ENCODE measurements around the gene RNMT.

DNA sequence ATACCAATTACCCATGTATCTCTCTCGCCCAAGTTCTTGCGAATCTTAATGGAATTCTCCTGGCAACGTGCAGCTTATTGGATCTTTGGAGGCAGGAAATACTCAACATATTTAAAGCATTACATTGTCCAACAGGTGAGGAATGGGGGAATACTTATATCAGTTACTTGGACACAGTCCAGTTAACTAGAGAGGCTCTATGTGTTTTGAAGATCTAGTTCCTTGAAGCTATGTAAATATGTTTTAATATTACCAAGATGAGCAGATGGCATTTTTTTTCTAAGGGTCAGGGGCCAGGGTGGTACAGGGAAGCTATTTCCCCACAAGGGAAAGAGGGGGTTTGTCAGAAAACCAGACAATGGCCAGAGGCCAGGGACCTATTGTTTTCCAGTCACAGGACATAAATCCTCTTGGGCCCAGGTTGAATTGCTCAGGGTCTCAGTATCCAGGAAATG lies 70.7 kb downstream of the RNMT start:
- TF ChIP-seq STAT6 (CRISPR knock-in tag; conservative IDR thresholded peaks at IDR 0.05; ENCODE audit: low read depth) (no peak), FOXJ3 (CRISPR knock-in tag; IDR thresholded peaks at IDR 0.05; ENCODE audit: borderline replicate concordance) (no peak), RORB (CRISPR knock-in tag; IDR thresholded peaks at IDR 0.05) (no peak), PREB (CRISPR knock-in tag; IDR thresholded peaks at IDR 0.05; ENCODE audit: borderline replicate concordance) (no peak), ZNF121 (CRISPR knock-in tag; IDR thresholded peaks at IDR 0.05) (no peak), ESRRA (CRISPR knock-in tag; IDR thresholded peaks at IDR 0.05; ENCODE audit: borderline replicate concordance) (no peak), TEAD1 (CRISPR knock-in tag; IDR thresholded peaks at IDR 0.05) (no peak), ATF1 (CRISPR knock-in tag; IDR thresholded peaks at IDR 0.05) (no peak), ETV6 (CRISPR knock-in tag; IDR thresholded peaks at IDR 0.05) (no peak), IRF2 (CRISPR knock-in tag; IDR thresholded peaks at IDR 0.05; ENCODE audit: borderline replicate concordance, low read depth) (no peak), CDX4 (CRISPR knock-in tag; IDR thresholded peaks at IDR 0.05; ENCODE audit: borderline replicate concordance) (no peak)
- TF ChIP-seq, protein P1, sequence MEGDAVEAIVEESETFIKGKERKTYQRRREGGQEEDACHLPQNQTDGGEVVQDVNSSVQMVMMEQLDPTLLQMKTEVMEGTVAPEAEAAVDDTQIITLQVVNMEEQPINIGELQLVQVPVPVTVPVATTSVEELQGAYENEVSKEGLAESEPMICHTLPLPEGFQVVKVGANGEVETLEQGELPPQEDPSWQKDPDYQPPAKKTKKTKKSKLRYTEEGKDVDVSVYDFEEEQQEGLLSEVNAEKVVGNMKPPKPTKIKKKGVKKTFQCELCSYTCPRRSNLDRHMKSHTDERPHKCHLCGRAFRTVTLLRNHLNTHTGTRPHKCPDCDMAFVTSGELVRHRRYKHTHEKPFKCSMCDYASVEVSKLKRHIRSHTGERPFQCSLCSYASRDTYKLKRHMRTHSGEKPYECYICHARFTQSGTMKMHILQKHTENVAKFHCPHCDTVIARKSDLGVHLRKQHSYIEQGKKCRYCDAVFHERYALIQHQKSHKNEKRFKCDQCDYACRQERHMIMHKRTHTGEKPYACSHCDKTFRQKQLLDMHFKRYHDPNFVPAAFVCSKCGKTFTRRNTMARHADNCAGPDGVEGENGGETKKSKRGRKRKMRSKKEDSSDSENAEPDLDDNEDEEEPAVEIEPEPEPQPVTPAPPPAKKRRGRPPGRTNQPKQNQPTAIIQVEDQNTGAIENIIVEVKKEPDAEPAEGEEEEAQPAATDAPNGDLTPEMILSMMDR (IDR thresholded peaks at IDR 0.05): no peak
- TF ChIP-seq, protein P2, sequence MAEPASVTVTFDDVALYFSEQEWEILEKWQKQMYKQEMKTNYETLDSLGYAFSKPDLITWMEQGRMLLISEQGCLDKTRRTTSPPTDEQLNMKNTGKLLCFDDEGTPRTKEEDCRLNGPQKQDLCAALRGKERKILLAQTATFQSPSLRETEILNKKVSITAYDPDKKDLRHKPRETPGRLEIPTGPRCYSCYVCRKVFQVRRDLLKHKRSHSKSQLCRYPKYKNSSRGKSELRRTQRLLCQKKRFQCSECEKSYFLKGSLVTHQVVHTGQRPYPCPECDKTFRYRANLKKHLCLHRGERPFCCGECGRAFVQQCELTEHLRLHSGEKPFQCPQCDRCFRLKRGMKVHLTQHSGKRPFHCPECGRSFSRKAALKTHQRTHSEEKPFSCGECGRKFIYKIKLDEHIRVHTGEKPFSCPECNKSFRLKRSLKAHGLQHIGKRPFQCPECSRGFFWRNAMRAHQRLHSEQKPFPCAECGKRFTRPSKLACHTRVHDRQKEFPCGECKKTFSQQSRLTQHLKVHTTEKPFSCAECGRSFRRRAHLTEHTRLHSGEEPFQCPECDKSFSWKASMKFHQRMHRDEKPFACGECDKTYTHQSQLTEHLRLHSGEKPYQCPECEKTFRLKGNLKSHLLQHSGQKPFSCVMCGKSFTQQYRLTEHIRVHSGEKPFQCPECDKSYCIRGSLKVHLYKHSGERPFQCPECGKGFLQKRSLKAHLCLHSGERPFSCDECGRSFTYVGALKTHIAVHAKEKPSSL (CRISPR knock-in tag; conservative IDR thresholded peaks at IDR 0.05): no peak
- TF ChIP-seq, protein P3, sequence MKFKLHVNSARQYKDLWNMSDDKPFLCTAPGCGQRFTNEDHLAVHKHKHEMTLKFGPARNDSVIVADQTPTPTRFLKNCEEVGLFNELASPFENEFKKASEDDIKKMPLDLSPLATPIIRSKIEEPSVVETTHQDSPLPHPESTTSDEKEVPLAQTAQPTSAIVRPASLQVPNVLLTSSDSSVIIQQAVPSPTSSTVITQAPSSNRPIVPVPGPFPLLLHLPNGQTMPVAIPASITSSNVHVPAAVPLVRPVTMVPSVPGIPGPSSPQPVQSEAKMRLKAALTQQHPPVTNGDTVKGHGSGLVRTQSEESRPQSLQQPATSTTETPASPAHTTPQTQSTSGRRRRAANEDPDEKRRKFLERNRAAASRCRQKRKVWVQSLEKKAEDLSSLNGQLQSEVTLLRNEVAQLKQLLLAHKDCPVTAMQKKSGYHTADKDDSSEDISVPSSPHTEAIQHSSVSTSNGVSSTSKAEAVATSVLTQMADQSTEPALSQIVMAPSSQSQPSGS (CRISPR knock-in tag; IDR thresholded peaks at IDR 0.05; ENCODE audit: borderline replicate concordance, low read depth): no peak

All from WTC11 (cell line).